GM21825 (cell line): Measurements from ENCODE around the gene TMOD1.
"Not testable (repeated sequence)": the region's sequence is repeated elsewhere in the genome, so short reads cannot be mapped to it uniquely, and the experiment has no call there.

Experiments
- ATAC-seq: cut with Tn5 transposase; IDR thresholded peaks from one replicate; pipeline ENCODE4 v1.9.1; 2021; ENCODE audit warnings: mild to moderate bottlenecking, moderate library complexity; ENCODE audit not compliant: unreplicated experiment

TMOD1 gene

GRCh38 chr9:97586909-97587308 lies 85.4 kb downstream of the TMOD1 start:
- not testable (repeated sequence) for ATAC-seq

- ATAC-seq: no peak
These were observed 90.1 kb downstream of the TMOD1 start for GRCh38 chr9:97591535-97591934.

- ATAC-seq: no peak
These were observed 90.7 kb downstream of the TMOD1 start for GRCh38 chr9:97592126-97592525.

- ATAC-seq: no peak
These were observed 92.5 kb downstream of the TMOD1 start for GRCh38 chr9:97593960-97594359.

- no peak for ATAC-seq
These were observed 93.0 kb downstream of the TMOD1 start for GRCh38 chr9:97594381-97594921.

GRCh38 chr9:97596906-97597305 lies 95.4 kb downstream of the TMOD1 start:
- no peak for ATAC-seq

GRCh38 chr9:97598461-97599288 lies 97.2 kb downstream of the TMOD1 start:
- peak; percentile 85 for ATAC-seq

- ATAC-seq: no peak
These were observed 97.9 kb downstream of the TMOD1 start for GRCh38 chr9:97599314-97599846.

- no peak for ATAC-seq
These were observed 99.2 kb downstream of the TMOD1 start for GRCh38 chr9:97600531-97601227.

GRCh38 chr9:97601228-97601898 lies 99.9 kb downstream of the TMOD1 start:
- ATAC-seq: no peak

GRCh38 chr9:97602430-97602829 lies 101.0 kb downstream of the TMOD1 start:
- no peak for ATAC-seq

GRCh38 chr9:97604901-97605645 lies 103.6 kb downstream of the TMOD1 start:
- no peak for ATAC-seq

GRCh38 chr9:97615439-97616072 lies 114.1 kb downstream of the TMOD1 start:
- no peak for ATAC-seq

GRCh38 chr9:97617939-97618416 lies 116.5 kb downstream of the TMOD1 start:
- ATAC-seq: no peak

GRCh38 chr9:97620063-97620462 lies 118.6 kb downstream of the TMOD1 start:
- ATAC-seq: not testable (repeated sequence)

GRCh38 chr9:97622483-97622882 lies 121.0 kb downstream of the TMOD1 start:
- not testable (repeated sequence) for ATAC-seq

- no peak for ATAC-seq
These were observed 122.5 kb downstream of the TMOD1 start for GRCh38 chr9:97623946-97624345.

- no peak for ATAC-seq
These were observed 124.2 kb downstream of the TMOD1 start for GRCh38 chr9:97625620-97626019.

GRCh38 chr9:97627624-97628023 lies 126.2 kb downstream of the TMOD1 start:
- no peak for ATAC-seq

- no peak for ATAC-seq
These were observed 127.2 kb downstream of the TMOD1 start for GRCh38 chr9:97628668-97629067.
